Fibroblast of lung (primary cell): ENCODE results near the gene FADD. TPM values are rescaled to one million over a fixed set of nuclear protein-coding genes. Genes with fewer than 3 reads are reported as not detected.
"Not testable (repeated sequence)": the region's sequence is repeated elsewhere in the genome, so short reads cannot be mapped to it uniquely, and the experiment has no call there.

Experiments used
- DNase-seq, 2 donors: peaks; one replicate each; pipeline versions ENCODE4 v3.0.0 to v3.0.0-alpha.2; 2010; ENCODE audit warnings: low read depth in 2 of 2
- H2AFZ ChIP-seq: 2 replicates; pipeline ENCODE4 v1.5.1; 2012; ENCODE audit warnings: low read length, control low read depth, inconsistent platforms
- H3K27ac ChIP-seq: 2 replicates; pipeline ENCODE4 v1.5.1; 2011; ENCODE audit warnings: low read length, control low read depth; ENCODE audit not compliant: insufficient read depth
- H3K27me3 ChIP-seq: 2 replicates; pipeline ENCODE4 v1.5.1; 2011; ENCODE audit warnings: mild to moderate bottlenecking, low read length; ENCODE audit not compliant: control insufficient read depth, insufficient read depth
- H3K36me3 ChIP-seq: 2 replicates; pipeline ENCODE4 v1.5.1; 2011; ENCODE audit warnings: low read length; ENCODE audit not compliant: control insufficient read depth, insufficient read depth
- H3K4me1 ChIP-seq: 2 replicates; pipeline ENCODE4 v1.5.1; 2011; ENCODE audit warnings: low read length; ENCODE audit not compliant: control insufficient read depth, insufficient read depth; ENCODE audit errors: extremely low read depth
- H3K4me2 ChIP-seq: 2 replicates; pipeline ENCODE4 v1.5.1; 2011; ENCODE audit warnings: low read length, control low read depth; ENCODE audit not compliant: insufficient read depth; ENCODE audit errors: extremely low read depth
- H3K4me3 ChIP-seq, 4 experiments: fragments of 200-600 bp in 1 of 4; sonication (generic) in 1 of 4; replicated peaks in 1 of 4; 2 replicates each; pipeline ENCODE4 v1.5.1; 2011 to 2016; ENCODE audit warnings: low read length in 4 of 4, low read depth in 3 of 4, mild to moderate bottlenecking in 3 of 4, control low read depth in 2 of 4, inconsistent platforms in 1 of 4, mixed read lengths in 1 of 4; ENCODE audit not compliant: insufficient read depth in 1 of 4; ENCODE audit errors: control extremely low read depth in 1 of 4
- H3K79me2 ChIP-seq: 2 replicates; pipeline ENCODE4 v1.5.1; 2012; ENCODE audit warnings: mild to moderate bottlenecking, low read length, inconsistent platforms; ENCODE audit not compliant: control insufficient read depth, insufficient read depth
- H3K9ac ChIP-seq: 2 replicates; pipeline ENCODE4 v1.5.1; 2011; ENCODE audit warnings: mild to moderate bottlenecking, low read length, control low read depth; ENCODE audit not compliant: insufficient read depth
- H3K9me3 ChIP-seq: 2 replicates; pipeline ENCODE4 v1.5.1; 2012; ENCODE audit warnings: low read depth, low read length; ENCODE audit not compliant: control insufficient read depth, insufficient read depth
- H4K20me1 ChIP-seq: 2 replicates; pipeline ENCODE4 v1.5.1; 2011; ENCODE audit warnings: low read length; ENCODE audit not compliant: control insufficient read depth, insufficient read depth; ENCODE audit errors: extremely low read depth
- CTCF ChIP-seq, 2 donors: IDR thresholded peaks in 1 of 2; conservative IDR thresholded peaks in 1 of 2; 1 replicate in 1 of 2; 2 replicates in 1 of 2; pipeline ENCODE4 v1.5.1; 2011 to 2012; ENCODE audit warnings: low read length in 2 of 2, control low read depth in 1 of 2, inconsistent platforms in 1 of 2, low read depth in 1 of 2, mild to moderate bottlenecking in 1 of 2
- EZH2 ChIP-seq: IDR thresholded peaks from 2 replicates; pipeline ENCODE4 v1.5.1; 2012; ENCODE audit warnings: low read length, control low read depth, mild to moderate bottlenecking; ENCODE audit errors: missing control alignments
- polyA plus RNA-seq, 2 donors: library from polyadenylated mRNA; depleted of rRNA in 1 of 2; stranded (reverse) in 1 of 2; unstranded in 1 of 2; fragments of >200 nt; gene quantifications; 2 replicates each; pipeline ENCODE4 v1.2.1, GENCODE V29; 2011 to 2012; ENCODE audit warnings: missing spikeins in 1 of 2
- total RNA-seq: library from RNA; depleted of rRNA; stranded (reverse); fragments of >200 nt; gene quantifications from 2 replicates; pipeline ENCODE4 v1.2.1, GENCODE V29; 2014

Gene FADD
- total and polyA plus RNA-seq, 2 donors (not counting 1 experiment from before 2014, with no cell fraction given): 26.3 to 32.0 TPM

DNA sequence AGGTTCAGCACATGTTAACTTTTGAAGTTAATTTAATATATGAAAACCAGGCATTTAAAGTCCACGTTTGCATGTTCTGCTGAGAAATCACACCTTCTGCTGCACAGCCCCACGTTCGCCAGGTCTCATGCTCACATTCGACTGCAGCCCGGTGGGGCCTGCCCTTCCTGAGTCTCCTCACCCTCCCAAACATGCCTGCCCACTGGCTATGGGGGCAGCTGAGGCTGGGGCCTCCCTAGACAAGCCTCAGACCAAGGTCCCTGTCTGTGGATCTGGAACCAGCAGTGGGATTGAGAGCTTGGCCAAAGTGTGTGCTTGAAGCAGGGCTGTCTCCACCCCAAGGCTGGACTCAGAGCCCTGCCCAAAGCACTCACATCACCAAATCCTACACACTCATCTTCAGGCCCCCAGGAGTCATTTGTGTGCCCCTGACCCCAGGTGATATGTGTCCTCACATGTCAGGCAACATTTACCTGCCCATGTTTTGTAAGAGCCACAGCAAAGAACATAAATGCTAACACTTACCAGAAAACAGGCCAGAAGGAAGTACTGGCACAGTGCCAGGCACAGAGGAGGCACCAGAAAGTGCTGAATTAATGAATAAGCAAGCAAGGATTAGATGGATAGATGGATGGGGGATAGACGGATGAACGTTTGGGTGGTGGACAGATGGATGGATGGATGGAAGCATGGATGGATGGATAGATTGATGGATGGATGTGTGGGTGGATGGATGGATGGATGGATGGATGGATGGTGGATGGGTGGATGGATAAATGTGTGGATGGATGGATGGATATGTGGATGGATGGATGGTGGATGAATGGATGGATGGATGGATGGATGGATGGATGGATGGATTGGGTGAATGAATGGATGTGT, 9.4 kb upstream of the FADD start:
- no peak overlapping the region for H3K9ac ChIP-seq
- H2AFZ ChIP-seq: no peak overlapping the region
- no peaks in the 10 kb centered on the region for H3K9me3 ChIP-seq
- H3K79me2 ChIP-seq: no peaks in the 10 kb centered on the region
- H3K4me3 ChIP-seq: no peak overlapping the region
- H4K20me1 ChIP-seq: no peaks in the 10 kb centered on the region
- no peaks in the 10 kb centered on the region for H3K36me3 ChIP-seq
- TF ChIP-seq EZH2 (no peak), CTCF (conservative IDR thresholded peaks at IDR 0.05 in 1 of 2, IDR thresholded peaks at IDR 0.05 in 1 of 2; ENCODE audit: low read depth in 1 of 2, low read length in 2 of 2) (no peak)
- no peak overlapping the region for H3K4me2 ChIP-seq
- no peak for DNase-seq
- no peaks in the 10 kb centered on the region for H3K4me1 ChIP-seq
- no peak overlapping the region for H3K27ac ChIP-seq
- peaks cover 7% of the 10 kb centered on the region for H3K27me3 ChIP-seq

- H3K9me3 ChIP-seq: no peaks in the 10 kb centered on the region
- H3K4me2 ChIP-seq: no peak overlapping the region
- H3K4me1 ChIP-seq: no peaks in the 10 kb centered on the region
- H3K9ac ChIP-seq: no peak overlapping the region
- no peaks in the 10 kb centered on the region for H3K79me2 ChIP-seq
- TF ChIP-seq EZH2 (no peak), CTCF (conservative IDR thresholded peaks at IDR 0.05 in 1 of 2, IDR thresholded peaks at IDR 0.05 in 1 of 2; ENCODE audit: low read depth in 1 of 2, low read length in 2 of 2) (no peak)
- H3K27me3 ChIP-seq: peaks cover 7% of the 10 kb centered on the region
- no peak overlapping the region for H3K4me3 ChIP-seq
- no peaks in the 10 kb centered on the region for H4K20me1 ChIP-seq
- no peaks in the 10 kb centered on the region for H3K36me3 ChIP-seq
- DNase-seq: no peak
- no peak overlapping the region for H3K27ac ChIP-seq
- H2AFZ ChIP-seq: no peak overlapping the region
These were observed 8.0 kb upstream of the FADD start for GRCh38 chr11:70194792-70195791.

DNA sequence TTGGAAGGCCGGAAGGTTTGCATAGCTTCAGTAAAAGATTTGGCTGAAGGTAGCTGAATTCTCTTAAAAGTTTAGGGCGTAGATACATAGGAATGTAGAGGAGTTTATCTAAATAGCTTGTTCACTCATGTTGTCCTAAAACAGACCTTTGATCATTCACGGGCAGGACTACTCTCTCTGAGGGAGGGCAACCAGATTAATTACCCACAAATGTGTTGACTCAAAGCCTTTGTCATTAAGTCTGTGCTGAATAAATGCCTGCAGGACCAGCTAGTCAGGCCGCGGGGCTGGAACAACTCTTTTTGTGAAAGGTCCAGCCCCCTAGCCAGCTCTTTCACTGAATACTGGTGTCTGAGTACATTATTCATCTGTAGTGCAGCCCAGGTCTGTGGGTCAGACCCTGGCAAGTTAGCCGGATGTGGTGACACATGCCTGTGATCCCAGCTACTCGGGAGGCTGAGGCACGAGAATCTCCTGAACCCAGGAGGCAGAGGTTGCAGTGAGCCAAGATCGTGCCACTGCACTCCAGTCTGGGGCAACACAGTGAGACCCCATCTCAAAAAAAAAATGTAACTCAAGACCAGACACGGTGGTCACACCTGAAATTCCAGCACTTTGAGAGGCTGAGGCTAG, 2.8 kb upstream of the FADD start:
- Histone ChIP-seq H3K4me2 (no peak overlapping the region), H3K9me3 (no peaks in the 10 kb centered on the region), H3K36me3 (peaks cover 3% of the 10 kb centered on the region), H3K4me1 (peaks cover 7% of the 10 kb centered on the region), H2AFZ (no peak overlapping the region), H3K9ac (no peak overlapping the region), H3K27me3 (no peaks in the 10 kb centered on the region), H4K20me1 (no peaks in the 10 kb centered on the region), H3K4me3 (no peak overlapping the region), H3K27ac (no peak overlapping the region), H3K79me2 (peaks cover 18% of the 10 kb centered on the region)
- DNase-seq: peak in 1 of 2 donors; percentile 15
- TF ChIP-seq CTCF (conservative IDR thresholded peaks at IDR 0.05 in 1 of 2, IDR thresholded peaks at IDR 0.05 in 1 of 2; ENCODE audit: low read depth in 1 of 2, low read length in 2 of 2): no peak
- TF ChIP-seq EZH2: no peak

- H4K20me1 ChIP-seq: not testable (repeated sequence)
- peaks cover 25% of the 10 kb centered on the region for H3K79me2 ChIP-seq
These were observed 2.0 kb upstream of the FADD start for GRCh38 chr11:70201047-70201446.

More at GRCh38 chr11:70201047-70201446, 2.0 kb upstream of the FADD start:
- H3K9ac ChIP-seq, H3K4me3 ChIP-seq, H3K27me3 ChIP-seq, H3K36me3 ChIP-seq, H2AFZ ChIP-seq, H3K4me2 ChIP-seq, DNase-seq, H3K9me3 ChIP-seq, H3K4me1 ChIP-seq, H3K27ac ChIP-seq: not testable (repeated sequence)
